ENCODE measurements around the gene MANBA.
"Not testable (repeated sequence)": the region's sequence is repeated elsewhere in the genome, so short reads cannot be mapped to it uniquely, and the experiment has no call there.

The MANBA gene

GRCh38 chr4:102738802-102739201 is 22.0 kb downstream of the MANBA start:
- not testable (repeated sequence) for H3K27me3 ChIP-seq (replicated peaks; ENCODE audit: control insufficient read depth, insufficient read depth, low read length, poor library complexity, severe bottlenecking); DNase-seq; H3K4me1 ChIP-seq (ENCODE audit: control insufficient read depth, insufficient read depth, low read length, poor library complexity, severe bottlenecking); H3K27ac ChIP-seq (ENCODE audit: insufficient read depth, low read length, poor library complexity, severe bottlenecking); H3K9me3 ChIP-seq (ENCODE audit: control insufficient read depth, low read length); H3K36me3 ChIP-seq (ENCODE audit: control insufficient read depth, insufficient read depth, low read length); H3K4me3 ChIP-seq (ENCODE audit: insufficient read depth, low read depth, low read length, poor library complexity, severe bottlenecking)

GRCh38 chr4:102736636-102737549 is 23.9 kb downstream of the MANBA start:
- no peak for DNase-seq
- Histone ChIP-seq H3K27ac (ENCODE audit: insufficient read depth, low read length, poor library complexity, severe bottlenecking) (no peak overlapping the region), H3K9me3 (ENCODE audit: control insufficient read depth, low read length) (no peaks in the 10 kb centered on the region), H3K27me3 (replicated peaks; ENCODE audit: control insufficient read depth, insufficient read depth, low read length, poor library complexity, severe bottlenecking) (no peaks in the 10 kb centered on the region), H3K36me3 (ENCODE audit: control insufficient read depth, insufficient read depth, low read length) (no peaks in the 10 kb centered on the region), H3K4me3 (ENCODE audit: insufficient read depth, low read depth, low read length, poor library complexity, severe bottlenecking) (no peak overlapping the region), H3K4me1 (ENCODE audit: control insufficient read depth, insufficient read depth, low read length, poor library complexity, severe bottlenecking) (no peaks in the 10 kb centered on the region)

- Histone ChIP-seq H3K36me3 (ENCODE audit: control insufficient read depth, insufficient read depth, low read length) (no peaks in the 10 kb centered on the region), H3K9me3 (ENCODE audit: control insufficient read depth, low read length) (no peaks in the 10 kb centered on the region), H3K27ac (ENCODE audit: insufficient read depth, low read length, poor library complexity, severe bottlenecking) (no peak overlapping the region), H3K27me3 (replicated peaks; ENCODE audit: control insufficient read depth, insufficient read depth, low read length, poor library complexity, severe bottlenecking) (no peaks in the 10 kb centered on the region), H3K4me3 (ENCODE audit: insufficient read depth, low read depth, low read length, poor library complexity, severe bottlenecking) (no peak overlapping the region), H3K4me1 (ENCODE audit: control insufficient read depth, insufficient read depth, low read length, poor library complexity, severe bottlenecking) (no peaks in the 10 kb centered on the region)
- DNase-seq = no peak
Observed at GRCh38 chr4:102735582-102735981, 25.2 kb downstream of the MANBA start.

- Histone ChIP-seq H3K27me3 (replicated peaks; ENCODE audit: control insufficient read depth, insufficient read depth, low read length, poor library complexity, severe bottlenecking) (no peaks in the 10 kb centered on the region), H3K9me3 (ENCODE audit: control insufficient read depth, low read length) (no peaks in the 10 kb centered on the region), H3K27ac (ENCODE audit: insufficient read depth, low read length, poor library complexity, severe bottlenecking) (no peak overlapping the region), H3K36me3 (ENCODE audit: control insufficient read depth, insufficient read depth, low read length) (no peaks in the 10 kb centered on the region), H3K4me3 (ENCODE audit: insufficient read depth, low read depth, low read length, poor library complexity, severe bottlenecking) (no peak overlapping the region), H3K4me1 (ENCODE audit: control insufficient read depth, insufficient read depth, low read length, poor library complexity, severe bottlenecking) (no peaks in the 10 kb centered on the region)
- DNase-seq = no peak
Observed at GRCh38 chr4:102734591-102735385, 26.0 kb downstream of the MANBA start.

GRCh38 chr4:102734116-102734515 is 26.7 kb downstream of the MANBA start:
- H3K36me3 ChIP-seq (ENCODE audit: control insufficient read depth, insufficient read depth, low read length) = no peaks in the 10 kb centered on the region
- no peak for DNase-seq

GRCh38 chr4:102733084-102733483 is 27.7 kb downstream of the MANBA start:
- Histone ChIP-seq H3K27ac (ENCODE audit: insufficient read depth, low read length, poor library complexity, severe bottlenecking) (no peak overlapping the region), H3K36me3 (ENCODE audit: control insufficient read depth, insufficient read depth, low read length) (no peaks in the 10 kb centered on the region), H3K4me1 (ENCODE audit: control insufficient read depth, insufficient read depth, low read length, poor library complexity, severe bottlenecking) (no peaks in the 10 kb centered on the region), H3K4me3 (ENCODE audit: insufficient read depth, low read depth, low read length, poor library complexity, severe bottlenecking) (no peak overlapping the region), H3K27me3 (replicated peaks; ENCODE audit: control insufficient read depth, insufficient read depth, low read length, poor library complexity, severe bottlenecking) (no peaks in the 10 kb centered on the region), H3K9me3 (ENCODE audit: control insufficient read depth, low read length) (no peaks in the 10 kb centered on the region)
- DNase-seq = no peak

More at GRCh38 chr4:102734116-102734515, 26.7 kb downstream of the MANBA start:
- Histone ChIP-seq H3K4me1 (ENCODE audit: control insufficient read depth, insufficient read depth, low read length, poor library complexity, severe bottlenecking) (no peaks in the 10 kb centered on the region), H3K4me3 (ENCODE audit: insufficient read depth, low read depth, low read length, poor library complexity, severe bottlenecking) (no peak overlapping the region), H3K27me3 (replicated peaks; ENCODE audit: control insufficient read depth, insufficient read depth, low read length, poor library complexity, severe bottlenecking) (no peaks in the 10 kb centered on the region), H3K27ac (ENCODE audit: insufficient read depth, low read length, poor library complexity, severe bottlenecking) (no peak overlapping the region), H3K9me3 (ENCODE audit: control insufficient read depth, low read length) (no peaks in the 10 kb centered on the region)

GRCh38 chr4:102732678-102733077 is 28.1 kb downstream of the MANBA start:
- DNase-seq = no peak
- Histone ChIP-seq H3K4me3 (ENCODE audit: insufficient read depth, low read depth, low read length, poor library complexity, severe bottlenecking) (no peak overlapping the region), H3K4me1 (ENCODE audit: control insufficient read depth, insufficient read depth, low read length, poor library complexity, severe bottlenecking) (no peaks in the 10 kb centered on the region), H3K9me3 (ENCODE audit: control insufficient read depth, low read length) (no peaks in the 10 kb centered on the region), H3K27ac (ENCODE audit: insufficient read depth, low read length, poor library complexity, severe bottlenecking) (no peak overlapping the region), H3K36me3 (ENCODE audit: control insufficient read depth, insufficient read depth, low read length) (no peaks in the 10 kb centered on the region), H3K27me3 (replicated peaks; ENCODE audit: control insufficient read depth, insufficient read depth, low read length, poor library complexity, severe bottlenecking) (no peaks in the 10 kb centered on the region)

- H3K36me3 ChIP-seq (ENCODE audit: control insufficient read depth, insufficient read depth, low read length) = no peaks in the 10 kb centered on the region
Observed at GRCh38 chr4:102730968-102731533, 29.7 kb downstream of the MANBA start.

GRCh38 chr4:102729486-102729885 is 31.3 kb downstream of the MANBA start:
- not testable (repeated sequence) for H3K27me3 ChIP-seq (replicated peaks; ENCODE audit: control insufficient read depth, insufficient read depth, low read length, poor library complexity, severe bottlenecking); H3K4me1 ChIP-seq (ENCODE audit: control insufficient read depth, insufficient read depth, low read length, poor library complexity, severe bottlenecking); DNase-seq; H3K4me3 ChIP-seq (ENCODE audit: insufficient read depth, low read depth, low read length, poor library complexity, severe bottlenecking); H3K36me3 ChIP-seq (ENCODE audit: control insufficient read depth, insufficient read depth, low read length); H3K27ac ChIP-seq (ENCODE audit: insufficient read depth, low read length, poor library complexity, severe bottlenecking); H3K9me3 ChIP-seq (ENCODE audit: control insufficient read depth, low read length)

More at GRCh38 chr4:102730968-102731533, 29.7 kb downstream of the MANBA start:
- no peak overlapping the region for H3K4me3 ChIP-seq (ENCODE audit: insufficient read depth, low read depth, low read length, poor library complexity, severe bottlenecking)
- H3K9me3 ChIP-seq (ENCODE audit: control insufficient read depth, low read length) = no peaks in the 10 kb centered on the region
- H3K27me3 ChIP-seq (replicated peaks; ENCODE audit: control insufficient read depth, insufficient read depth, low read length, poor library complexity, severe bottlenecking) = no peaks in the 10 kb centered on the region
- H3K27ac ChIP-seq (ENCODE audit: insufficient read depth, low read length, poor library complexity, severe bottlenecking) = no peak overlapping the region
- H3K4me1 ChIP-seq (ENCODE audit: control insufficient read depth, insufficient read depth, low read length, poor library complexity, severe bottlenecking) = no peaks in the 10 kb centered on the region
- no peak for DNase-seq

GRCh38 chr4:102726919-102727318 is 33.8 kb downstream of the MANBA start:
- not testable (repeated sequence) for H3K9me3 ChIP-seq (ENCODE audit: control insufficient read depth, low read length); H3K27ac ChIP-seq (ENCODE audit: insufficient read depth, low read length, poor library complexity, severe bottlenecking); H3K36me3 ChIP-seq (ENCODE audit: control insufficient read depth, insufficient read depth, low read length); H3K4me1 ChIP-seq (ENCODE audit: control insufficient read depth, insufficient read depth, low read length, poor library complexity, severe bottlenecking); H3K27me3 ChIP-seq (replicated peaks; ENCODE audit: control insufficient read depth, insufficient read depth, low read length, poor library complexity, severe bottlenecking); H3K4me3 ChIP-seq (ENCODE audit: insufficient read depth, low read depth, low read length, poor library complexity, severe bottlenecking); DNase-seq
